HepG2 (cell line): ENCODE measurements around the gene CHSY3. TPM values are rescaled to one million over a fixed set of nuclear protein-coding genes. Genes with fewer than 3 reads are reported as not detected.

Experiments
- ARID2 ChIP-seq: sonication (generic); formaldehyde crosslinking; IDR thresholded peaks from 2 replicates; pipeline ENCODE4 v1.8.1; 2022; ENCODE audit warnings: mild to moderate bottlenecking, missing genetic modification reagents, borderline replicate concordance
- BATF2 ChIP-seq: sonication (generic); formaldehyde crosslinking; IDR thresholded peaks from 2 replicates; pipeline ENCODE4 v1.8.0; 2022; ENCODE audit warnings: mild to moderate bottlenecking, missing genetic modification reagents, moderate library complexity
- EEA1 ChIP-seq: sonication (generic); formaldehyde crosslinking; IDR thresholded peaks from 2 replicates; pipeline ENCODE4 v1.5.1; 2020; ENCODE audit warnings: mild to moderate bottlenecking, missing genetic modification reagents, borderline replicate concordance
- NR2F6 ChIP-seq, 2 experiments: IDR thresholded peaks; 2 replicates each; pipeline ENCODE4 v1.6.1; 2016; ENCODE audit warnings: antibody characterized with exemption in 1 of 2, mild to moderate bottlenecking in 1 of 2
- PLSCR1 ChIP-seq: sonication (generic); formaldehyde crosslinking; IDR thresholded peaks from 2 replicates; pipeline ENCODE4 v1.5.0; 2020; ENCODE audit warnings: missing genetic modification reagents, mild to moderate bottlenecking, borderline replicate concordance
- ZNF607 ChIP-seq: sonication (generic); formaldehyde crosslinking; IDR thresholded peaks from 2 replicates; pipeline ENCODE4 v1.5.1; 2020; ENCODE audit warnings: missing genetic modification reagents, mild to moderate bottlenecking, borderline replicate concordance
- ZNF629 ChIP-seq: sonication (generic); formaldehyde crosslinking; conservative IDR thresholded peaks from 2 replicates; pipeline ENCODE4 v1.5.0; 2020; ENCODE audit warnings: missing genetic modification reagents
- polyA plus RNA-seq, 8 experiments: library from polyadenylated mRNA; depleted of rRNA in 3 of 8; stranded (reverse) in 7 of 8; unstranded in 1 of 8; fragments of >200 nt; fragmentation: Illumina TruSeq in 4 of 8; extraction: Trizol in 4 of 8; gene quantifications; 2 replicates each; pipeline versions ENCODE4 v1.2.1 to v1.2.3, GENCODE V29; 2011 to 2016; ENCODE audit warnings: low read depth in 4 of 8, missing spikeins in 1 of 8, mixed read lengths in 1 of 8; ENCODE audit not compliant: insufficient read depth in 1 of 8
- total RNA-seq, 5 experiments: library from RNA; depleted of rRNA; stranded (reverse); fragments of >200 nt; fragmentation: Illumina TruSeq; extraction: Trizol; gene quantifications; 2 replicates each; pipeline ENCODE4 v1.2.3, GENCODE V29; 2016; ENCODE audit warnings: low read depth in 1 of 5
- TF ChIP-seq, protein P1 (sequence below): sonication (generic); formaldehyde crosslinking; IDR thresholded peaks from 2 replicates; pipeline ENCODE4 v1.5.1; 2020; ENCODE audit warnings: mild to moderate bottlenecking, missing genetic modification reagents, borderline replicate concordance
- TF ChIP-seq, protein P2 (sequence below): sonication (generic); formaldehyde crosslinking; IDR thresholded peaks from 2 replicates; pipeline ENCODE4 v1.5.1; 2020; ENCODE audit warnings: missing genetic modification reagents, mild to moderate bottlenecking, borderline replicate concordance

The CHSY3 gene
- total and polyA plus RNA-seq, 2 of the 13 experiments (the other 11 are each of a cell fraction or from before 2014, with no cell fraction given): 0.26 to 4.1 TPM

GRCh38 chr5:129904102-129904666, at the start of gene CHSY3 (continued):
- TF ChIP-seq EEA1 (CRISPR knock-in tag) (no peak), ZNF629 (peak; percentile 28; the same call in 1 of the 2 replicates), NR2F6 (IDR thresholded peaks at IDR 0.05) (no peak), NR2F6 (CRISPR knock-in tag; IDR thresholded peaks at IDR 0.05) (no peak), BATF2 (CRISPR knock-in tag) (0 out of 2 replicates have a peak, but pooled peaks have one; percentile 26), ARID2 (CRISPR knock-in tag) (no peak), PLSCR1 (CRISPR knock-in tag) (no peak), ZNF607 (CRISPR knock-in tag) (0 out of 2 replicates have a peak, but pooled peaks have one; percentile 40)
- TF ChIP-seq, protein P1, sequence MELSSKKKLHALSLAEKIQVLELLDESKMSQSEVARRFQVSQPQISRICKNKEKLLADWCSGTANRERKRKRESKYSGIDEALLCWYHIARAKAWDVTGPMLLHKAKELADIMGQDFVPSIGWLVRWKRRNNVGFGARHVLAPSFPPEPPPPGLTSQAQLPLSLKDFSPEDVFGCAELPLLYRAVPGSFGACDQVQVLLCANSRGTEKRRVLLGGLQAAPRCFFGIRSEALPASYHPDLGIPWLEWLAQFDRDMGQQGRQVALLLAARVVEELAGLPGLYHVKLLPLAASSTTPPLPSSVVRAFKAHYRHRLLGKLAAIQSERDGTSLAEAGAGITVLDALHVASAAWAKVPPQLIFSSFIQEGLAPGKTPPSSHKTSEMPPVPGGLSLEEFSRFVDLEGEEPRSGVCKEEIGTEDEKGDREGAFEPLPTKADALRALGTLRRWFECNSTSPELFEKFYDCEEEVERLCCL (CRISPR knock-in tag): no peak
- TF ChIP-seq, protein P2, sequence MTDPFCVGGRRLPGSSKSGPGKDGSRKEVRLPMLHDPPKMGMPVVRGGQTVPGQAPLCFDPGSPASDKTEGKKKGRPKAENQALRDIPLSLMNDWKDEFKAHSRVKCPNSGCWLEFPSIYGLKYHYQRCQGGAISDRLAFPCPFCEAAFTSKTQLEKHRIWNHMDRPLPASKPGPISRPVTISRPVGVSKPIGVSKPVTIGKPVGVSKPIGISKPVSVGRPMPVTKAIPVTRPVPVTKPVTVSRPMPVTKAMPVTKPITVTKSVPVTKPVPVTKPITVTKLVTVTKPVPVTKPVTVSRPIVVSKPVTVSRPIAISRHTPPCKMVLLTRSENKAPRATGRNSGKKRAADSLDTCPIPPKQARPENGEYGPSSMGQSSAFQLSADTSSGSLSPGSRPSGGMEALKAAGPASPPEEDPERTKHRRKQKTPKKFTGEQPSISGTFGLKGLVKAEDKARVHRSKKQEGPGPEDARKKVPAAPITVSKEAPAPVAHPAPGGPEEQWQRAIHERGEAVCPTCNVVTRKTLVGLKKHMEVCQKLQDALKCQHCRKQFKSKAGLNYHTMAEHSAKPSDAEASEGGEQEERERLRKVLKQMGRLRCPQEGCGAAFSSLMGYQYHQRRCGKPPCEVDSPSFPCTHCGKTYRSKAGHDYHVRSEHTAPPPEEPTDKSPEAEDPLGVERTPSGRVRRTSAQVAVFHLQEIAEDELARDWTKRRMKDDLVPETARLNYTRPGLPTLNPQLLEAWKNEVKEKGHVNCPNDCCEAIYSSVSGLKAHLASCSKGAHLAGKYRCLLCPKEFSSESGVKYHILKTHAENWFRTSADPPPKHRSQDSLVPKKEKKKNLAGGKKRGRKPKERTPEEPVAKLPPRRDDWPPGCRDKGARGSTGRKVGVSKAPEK: no peak
